WTC11 (cell line): ENCODE measurements around the gene CSK. TPM values are rescaled to one million over a fixed set of nuclear protein-coding genes. Genes with fewer than 3 reads are reported as not detected.
"Not testable (repeated sequence)": the region's sequence is repeated elsewhere in the genome, so short reads cannot be mapped to it uniquely, and the experiment has no call there.

ENCODE experiments used
- ATAC-seq: fragments of 200-7000 bp; cut with Tn5 transposase; 2 replicates; pipeline ENCODE4 v1.10.0; 2021; ENCODE audit warnings: mild to moderate bottlenecking, moderate library complexity
- CTCF ChIA-PET: fragments of 300-600 bp; sonication (Branson Sonifier 250); formaldehyde crosslinking; loops from one replicate; lab custom pipeline; 2021; ENCODE audit warnings: antibody characterized with exemption; lab: Charles Lee
- POLR2A ChIA-PET: fragments of 350-600 bp; sonication (Branson Sonifier 250); formaldehyde crosslinking; loops from one replicate; lab custom pipeline; 2021; ENCODE audit warnings: antibody characterized with exemption; lab: Charles Lee
- DNase-seq: peaks from one replicate; pipeline ENCODE4 v3.0.0; 2021; ENCODE audit warnings: low spot score
- H3K27ac Mint-ChIP-seq: 2 replicates; pipeline ENCODE4 v1.8.0; 2021; ENCODE audit warnings: mixed read lengths
- H3K27me3 Mint-ChIP-seq: 2 replicates; pipeline ENCODE4 v1.8.0; 2021; ENCODE audit warnings: low read depth, mild to moderate bottlenecking, moderate library complexity, mixed read lengths
- H3K36me3 Mint-ChIP-seq: 2 replicates; pipeline ENCODE4 v1.8.0; 2021; ENCODE audit warnings: mixed read lengths
- H3K4me1 Mint-ChIP-seq: 2 replicates; pipeline ENCODE4 v1.8.0; 2022; ENCODE audit warnings: mixed read lengths
- H3K4me3 Mint-ChIP-seq: 2 replicates; pipeline ENCODE4 v1.8.0; 2021; ENCODE audit warnings: mild to moderate bottlenecking, moderate library complexity, mixed read lengths
- H3K9me3 Mint-ChIP-seq: 2 replicates; pipeline ENCODE4 v1.8.0; 2021; ENCODE audit warnings: mixed read lengths
- AR ChIP-seq: fragments of 250-450 bp; sonication (Bioruptor Pico); IDR thresholded peaks from 2 replicates; pipeline ENCODE4 v1.9.0; 2021; ENCODE audit warnings: mild to moderate bottlenecking
- ESRRA ChIP-seq: sonication (generic); formaldehyde crosslinking; IDR thresholded peaks from 2 replicates; pipeline ENCODE4 v1.8.1; 2022; ENCODE audit warnings: mild to moderate bottlenecking, missing genetic modification reagents, borderline replicate concordance
- FOXK1 ChIP-seq: sonication (generic); formaldehyde crosslinking; IDR thresholded peaks from 2 replicates; pipeline ENCODE4 v1.8.0; 2022; ENCODE audit warnings: mild to moderate bottlenecking, moderate library complexity, missing genetic modification reagents
- GABPB1 ChIP-seq: sonication (generic); formaldehyde crosslinking; IDR thresholded peaks from 2 replicates; pipeline ENCODE4 v1.8.1; 2023; ENCODE audit warnings: mild to moderate bottlenecking, missing genetic modification reagents
- GTF2I ChIP-seq: fragments of 250-450 bp; sonication (Bioruptor Pico); conservative IDR thresholded peaks from 2 replicates; pipeline ENCODE4 v1.4.0; 2021; ENCODE audit warnings: mild to moderate bottlenecking
- NR1H2 ChIP-seq: sonication (generic); formaldehyde crosslinking; IDR thresholded peaks from 2 replicates; pipeline ENCODE4 v1.9.0; 2021; ENCODE audit warnings: mild to moderate bottlenecking, moderate library complexity, missing genetic modification reagents
- NR3C1 ChIP-seq: sonication (generic); formaldehyde crosslinking; conservative IDR thresholded peaks from 2 replicates; pipeline ENCODE4 v1.8.1; 2023; ENCODE audit warnings: low read depth, mild to moderate bottlenecking, missing genetic modification reagents
- SMAD3 ChIP-seq: sonication (generic); formaldehyde crosslinking; IDR thresholded peaks from 2 replicates; pipeline ENCODE4 v1.8.0; 2022; ENCODE audit warnings: missing genetic modification reagents, mild to moderate bottlenecking, borderline replicate concordance
- SMAD4 ChIP-seq: sonication (generic); formaldehyde crosslinking; IDR thresholded peaks from 2 replicates; pipeline ENCODE4 v1.8.0; 2022; ENCODE audit warnings: mild to moderate bottlenecking, missing genetic modification reagents
- ZNF232 ChIP-seq: sonication (generic); formaldehyde crosslinking; IDR thresholded peaks from 2 replicates; pipeline ENCODE4 v1.8.0; 2022; ENCODE audit warnings: mild to moderate bottlenecking, missing genetic modification reagents
- ZNF396 ChIP-seq: fragments of 250-450 bp; sonication (Bioruptor Pico); IDR thresholded peaks from 2 replicates; pipeline ENCODE4 v1.8.0; 2021; ENCODE audit warnings: mild to moderate bottlenecking, moderate library complexity, borderline replicate concordance
- total RNA-seq: library from RNA; stranded (reverse); gene quantifications from 3 replicates; pipeline ENCODE4 v1.2.3, GENCODE V29; 2021
- TF ChIP-seq, protein P1 (sequence below): sonication (generic); formaldehyde crosslinking; IDR thresholded peaks from 2 replicates; pipeline ENCODE4 v1.8.0; 2023; ENCODE audit warnings: missing genetic modification reagents, mild to moderate bottlenecking, borderline replicate concordance
- TF ChIP-seq, protein P2 (sequence below): sonication (generic); formaldehyde crosslinking; IDR thresholded peaks from 2 replicates; pipeline ENCODE4 v1.8.0; 2022; ENCODE audit warnings: missing genetic modification reagents
- TF ChIP-seq, protein P3 (sequence below): sonication (generic); formaldehyde crosslinking; IDR thresholded peaks from 2 replicates; pipeline ENCODE4 v1.8.1; 2022; ENCODE audit warnings: low read depth, mild to moderate bottlenecking, moderate library complexity, missing genetic modification reagents, borderline replicate concordance

Gene CSK
- total RNA-seq, 1 experiment from 2014 or later: 55.1 TPM

DNA sequence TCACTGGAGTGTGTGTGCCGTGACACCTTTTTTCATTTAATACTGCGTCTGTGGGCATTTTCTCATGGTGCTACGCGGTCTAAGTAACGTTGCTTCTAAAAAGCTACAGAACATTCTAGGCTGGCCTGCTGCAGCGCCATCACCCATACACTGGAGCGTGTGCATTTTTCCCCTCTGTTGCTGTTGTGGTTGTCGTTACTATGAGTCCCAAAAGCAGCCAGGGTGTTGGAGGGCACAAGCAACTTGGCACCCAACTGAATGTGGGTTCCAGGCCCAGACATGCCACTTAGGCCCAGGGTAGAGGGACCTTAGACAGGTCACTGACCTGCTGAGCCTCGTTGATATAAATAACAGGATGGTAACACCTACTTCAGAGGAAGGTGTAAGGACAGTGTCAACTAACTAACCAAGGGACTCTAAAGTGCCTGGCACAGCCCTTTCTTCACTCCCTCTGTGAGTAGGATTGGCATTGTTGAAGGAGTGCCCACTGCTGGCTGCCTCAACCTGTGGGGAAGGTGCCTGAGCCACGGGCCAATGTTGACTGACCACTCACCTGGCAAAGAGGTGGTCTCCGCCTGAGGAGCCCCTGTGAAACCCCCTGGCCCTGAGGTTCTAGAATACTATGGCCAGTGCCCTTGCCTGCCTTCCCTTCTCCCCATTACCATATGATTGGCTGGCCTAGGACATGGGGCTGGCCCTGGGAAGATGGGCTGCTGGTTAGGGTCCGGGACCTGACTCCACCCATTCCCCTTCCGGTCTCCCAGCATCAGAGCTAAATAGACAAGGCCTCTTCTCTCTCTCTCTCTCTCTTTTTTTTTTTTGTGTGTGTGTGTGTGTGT lies 3.5 kb downstream of the CSK start (continued):
- TF ChIP-seq, protein P1, sequence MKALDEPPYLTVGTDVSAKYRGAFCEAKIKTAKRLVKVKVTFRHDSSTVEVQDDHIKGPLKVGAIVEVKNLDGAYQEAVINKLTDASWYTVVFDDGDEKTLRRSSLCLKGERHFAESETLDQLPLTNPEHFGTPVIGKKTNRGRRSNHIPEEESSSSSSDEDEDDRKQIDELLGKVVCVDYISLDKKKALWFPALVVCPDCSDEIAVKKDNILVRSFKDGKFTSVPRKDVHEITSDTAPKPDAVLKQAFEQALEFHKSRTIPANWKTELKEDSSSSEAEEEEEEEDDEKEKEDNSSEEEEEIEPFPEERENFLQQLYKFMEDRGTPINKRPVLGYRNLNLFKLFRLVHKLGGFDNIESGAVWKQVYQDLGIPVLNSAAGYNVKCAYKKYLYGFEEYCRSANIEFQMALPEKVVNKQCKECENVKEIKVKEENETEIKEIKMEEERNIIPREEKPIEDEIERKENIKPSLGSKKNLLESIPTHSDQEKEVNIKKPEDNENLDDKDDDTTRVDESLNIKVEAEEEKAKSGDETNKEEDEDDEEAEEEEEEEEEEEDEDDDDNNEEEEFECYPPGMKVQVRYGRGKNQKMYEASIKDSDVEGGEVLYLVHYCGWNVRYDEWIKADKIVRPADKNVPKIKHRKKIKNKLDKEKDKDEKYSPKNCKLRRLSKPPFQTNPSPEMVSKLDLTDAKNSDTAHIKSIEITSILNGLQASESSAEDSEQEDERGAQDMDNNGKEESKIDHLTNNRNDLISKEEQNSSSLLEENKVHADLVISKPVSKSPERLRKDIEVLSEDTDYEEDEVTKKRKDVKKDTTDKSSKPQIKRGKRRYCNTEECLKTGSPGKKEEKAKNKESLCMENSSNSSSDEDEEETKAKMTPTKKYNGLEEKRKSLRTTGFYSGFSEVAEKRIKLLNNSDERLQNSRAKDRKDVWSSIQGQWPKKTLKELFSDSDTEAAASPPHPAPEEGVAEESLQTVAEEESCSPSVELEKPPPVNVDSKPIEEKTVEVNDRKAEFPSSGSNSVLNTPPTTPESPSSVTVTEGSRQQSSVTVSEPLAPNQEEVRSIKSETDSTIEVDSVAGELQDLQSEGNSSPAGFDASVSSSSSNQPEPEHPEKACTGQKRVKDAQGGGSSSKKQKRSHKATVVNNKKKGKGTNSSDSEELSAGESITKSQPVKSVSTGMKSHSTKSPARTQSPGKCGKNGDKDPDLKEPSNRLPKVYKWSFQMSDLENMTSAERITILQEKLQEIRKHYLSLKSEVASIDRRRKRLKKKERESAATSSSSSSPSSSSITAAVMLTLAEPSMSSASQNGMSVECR: no peak
- no peak for TF ChIP-seq GABPB1 (CRISPR knock-in tag)
- TF ChIP-seq SMAD3: no peak
- TF ChIP-seq ZNF232 (CRISPR knock-in tag): no peak
- no peak for TF ChIP-seq ESRRA (CRISPR knock-in tag)
- TF ChIP-seq NR1H2 (CRISPR knock-in tag): no peak
- TF ChIP-seq, protein P2, sequence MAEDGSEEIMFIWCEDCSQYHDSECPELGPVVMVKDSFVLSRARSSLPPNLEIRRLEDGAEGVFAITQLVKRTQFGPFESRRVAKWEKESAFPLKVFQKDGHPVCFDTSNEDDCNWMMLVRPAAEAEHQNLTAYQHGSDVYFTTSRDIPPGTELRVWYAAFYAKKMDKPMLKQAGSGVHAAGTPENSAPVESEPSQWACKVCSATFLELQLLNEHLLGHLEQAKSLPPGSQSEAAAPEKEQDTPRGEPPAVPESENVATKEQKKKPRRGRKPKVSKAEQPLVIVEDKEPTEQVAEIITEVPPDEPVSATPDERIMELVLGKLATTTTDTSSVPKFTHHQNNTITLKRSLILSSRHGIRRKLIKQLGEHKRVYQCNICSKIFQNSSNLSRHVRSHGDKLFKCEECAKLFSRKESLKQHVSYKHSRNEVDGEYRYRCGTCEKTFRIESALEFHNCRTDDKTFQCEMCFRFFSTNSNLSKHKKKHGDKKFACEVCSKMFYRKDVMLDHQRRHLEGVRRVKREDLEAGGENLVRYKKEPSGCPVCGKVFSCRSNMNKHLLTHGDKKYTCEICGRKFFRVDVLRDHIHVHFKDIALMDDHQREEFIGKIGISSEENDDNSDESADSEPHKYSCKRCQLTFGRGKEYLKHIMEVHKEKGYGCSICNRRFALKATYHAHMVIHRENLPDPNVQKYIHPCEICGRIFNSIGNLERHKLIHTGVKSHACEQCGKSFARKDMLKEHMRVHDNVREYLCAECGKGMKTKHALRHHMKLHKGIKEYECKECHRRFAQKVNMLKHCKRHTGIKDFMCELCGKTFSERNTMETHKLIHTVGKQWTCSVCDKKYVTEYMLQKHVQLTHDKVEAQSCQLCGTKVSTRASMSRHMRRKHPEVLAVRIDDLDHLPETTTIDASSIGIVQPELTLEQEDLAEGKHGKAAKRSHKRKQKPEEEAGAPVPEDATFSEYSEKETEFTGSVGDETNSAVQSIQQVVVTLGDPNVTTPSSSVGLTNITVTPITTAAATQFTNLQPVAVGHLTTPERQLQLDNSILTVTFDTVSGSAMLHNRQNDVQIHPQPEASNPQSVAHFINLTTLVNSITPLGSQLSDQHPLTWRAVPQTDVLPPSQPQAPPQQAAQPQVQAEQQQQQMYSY (CRISPR knock-in tag): no peak
- no peak for TF ChIP-seq ZNF396 (CRISPR knock-in tag)
- TF ChIP-seq GTF2I (CRISPR knock-in tag): no peak
- no peak for TF ChIP-seq AR (CRISPR knock-in tag)
- TF ChIP-seq FOXK1: no peak
- TF ChIP-seq NR3C1 (CRISPR knock-in tag): no peak
- no peak for TF ChIP-seq SMAD4
- TF ChIP-seq, protein P3, sequence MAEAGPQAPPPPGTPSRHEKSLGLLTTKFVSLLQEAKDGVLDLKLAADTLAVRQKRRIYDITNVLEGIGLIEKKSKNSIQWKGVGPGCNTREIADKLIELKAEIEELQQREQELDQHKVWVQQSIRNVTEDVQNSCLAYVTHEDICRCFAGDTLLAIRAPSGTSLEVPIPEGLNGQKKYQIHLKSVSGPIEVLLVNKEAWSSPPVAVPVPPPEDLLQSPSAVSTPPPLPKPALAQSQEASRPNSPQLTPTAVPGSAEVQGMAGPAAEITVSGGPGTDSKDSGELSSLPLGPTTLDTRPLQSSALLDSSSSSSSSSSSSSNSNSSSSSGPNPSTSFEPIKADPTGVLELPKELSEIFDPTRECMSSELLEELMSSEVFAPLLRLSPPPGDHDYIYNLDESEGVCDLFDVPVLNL: no peak

GRCh38 chr15:74786081-74786480 lies 4.2 kb downstream of the CSK start:
- H3K27ac Mint-ChIP-seq, H3K4me3 Mint-ChIP-seq, ATAC-seq, H3K36me3 Mint-ChIP-seq, POLR2A ChIA-PET, DNase-seq, H3K27me3 Mint-ChIP-seq, H3K9me3 Mint-ChIP-seq: not testable (repeated sequence)
- CTCF ChIA-PET: interaction anchor here (0.7 to 14.8 kb wide), 3 partner anchors 12 to 155 kb away, joined by 3 to 360 read pairs (median 40); no protein-coding TSS in a partner anchor
- peaks cover 46% of the 10 kb centered on the region for H3K4me1 Mint-ChIP-seq
